OCI-LY3 (cell line): ENCODE data around the gene TUB.

Experiments
- H2AFZ ChIP-seq: fragments of 200-600, 300-600 bp; shearing (Covaris generic); 2 replicates; pipeline ENCODE4 v1.6.0; 2014; ENCODE audit warnings: antibody characterized with exemption, low read depth, low read length
- H3K27ac ChIP-seq: fragments of 200-600, 300-600 bp; sonication (generic); 2 replicates; pipeline ENCODE4 v1.5.1; 2014; ENCODE audit warnings: mild to moderate bottlenecking, low read length, moderate library complexity, mixed read lengths
- H3K27me3 ChIP-seq: fragments of 200-600, 300-600 bp; sonication (generic); 2 replicates; pipeline ENCODE4 v1.6.1; 2014; ENCODE audit warnings: low read depth, low read length, mixed read lengths
- H3K36me3 ChIP-seq: fragments of 200-600, 300-600 bp; sonication (generic); replicated peaks from 2 replicates; pipeline ENCODE3; 2014; ENCODE audit warnings: low read depth, low read length, mixed read lengths
- H3K4me1 ChIP-seq: fragments of 300-600, 200-600 bp; sonication (generic); 2 replicates; pipeline ENCODE4 v1.6.1; 2014; ENCODE audit warnings: low read length, mixed read lengths
- H3K4me2 ChIP-seq: fragments of 200-600, 300-600 bp; sonication (generic); 2 replicates; pipeline ENCODE4 v1.6.1; 2014; ENCODE audit warnings: low read length, mixed read lengths
- H3K4me3 ChIP-seq: fragments of 300-600, 200-600 bp; sonication (generic); 2 replicates; pipeline ENCODE4 v1.5.1; 2014; ENCODE audit warnings: antibody characterized with exemption, mild to moderate bottlenecking, low read length, moderate library complexity
- H3K79me2 ChIP-seq: fragments of 300-600, 200-600 bp; shearing (Covaris generic); 2 replicates; pipeline ENCODE4 v1.6.1; 2014; ENCODE audit warnings: mild to moderate bottlenecking, low read length, mixed read lengths
- H3K9ac ChIP-seq: fragments of 300-600, 200-600 bp; shearing (Covaris generic); 2 replicates; pipeline ENCODE4 v1.6.0; 2014; ENCODE audit warnings: mild to moderate bottlenecking, low read length, moderate library complexity
- H3K9me3 ChIP-seq: fragments of 200-600, 300-600 bp; shearing (Covaris generic); 2 replicates; pipeline ENCODE4 v1.6.1; 2014; ENCODE audit warnings: low read length, mixed read lengths; ENCODE audit not compliant: insufficient read depth
- H4K20me1 ChIP-seq: fragments of 200-600, 300-600 bp; sonication (generic); 2 replicates; pipeline ENCODE4 v1.6.1; 2016; ENCODE audit warnings: low read length, mixed read lengths; ENCODE audit not compliant: insufficient read depth
- CTCF ChIP-seq: fragments of 200-600, 300-600 bp; sonication (generic); IDR thresholded peaks from 2 replicates; pipeline ENCODE4 v1.5.1; 2014; ENCODE audit warnings: antibody characterized with exemption, low read length, low read depth
- EZH2phosphoT487 ChIP-seq: fragments of 200-600 bp; shearing (Covaris generic); IDR thresholded peaks from 2 replicates; pipeline ENCODE4 v1.6.1; 2018; ENCODE audit warnings: antibody characterized with exemption, mixed run types, low read depth

TUB gene

GRCh38 chr11:8098879-8099278 lies 17.9 kb downstream of the TUB start:
- Histone ChIP-seq H2AFZ (no peak overlapping the region), H3K27me3 (no peaks in the 10 kb centered on the region; the same call in 1 of the 2 replicates), H3K36me3 (no peaks in the 10 kb centered on the region), H3K4me3 (no peak overlapping the region), H3K9ac (no peak overlapping the region), H4K20me1 (no peaks in the 10 kb centered on the region), H3K9me3 (no peaks in the 10 kb centered on the region), H3K4me1 (peaks cover 17% of the 10 kb centered on the region), H3K79me2 (no peaks in the 10 kb centered on the region), H3K27ac (no peak overlapping the region), H3K4me2 (no peak overlapping the region)
- no peak for TF ChIP-seq CTCF
- no peak for TF ChIP-seq EZH2phosphoT487

- Histone ChIP-seq H3K27me3 (peaks cover 3% of the 10 kb centered on the region; the same call in 1 of the 2 replicates), H2AFZ (no peak overlapping the region), H3K9ac (no peak overlapping the region), H3K79me2 (no peaks in the 10 kb centered on the region), H4K20me1 (no peaks in the 10 kb centered on the region), H3K36me3 (no peaks in the 10 kb centered on the region), H3K9me3 (no peaks in the 10 kb centered on the region), H3K4me3 (no peak overlapping the region), H3K4me2 (0 out of 2 replicates have a peak overlapping the region, but pooled peaks have one; percentile 15), H3K4me1 (peaks cover 17% of the 10 kb centered on the region), H3K27ac (no peak overlapping the region)
- TF ChIP-seq CTCF (peak; percentile 92), EZH2phosphoT487 (no peak)
Observed at GRCh38 chr11:8099291-8099899, 18.4 kb downstream of the TUB start.

- peaks cover 5% of the 10 kb centered on the region; the same call in 1 of the 2 replicates for H3K27me3 ChIP-seq
- H4K20me1 ChIP-seq: no peaks in the 10 kb centered on the region
- H3K4me3 ChIP-seq: no peak overlapping the region
- no peak overlapping the region for H3K4me2 ChIP-seq
- no peak overlapping the region for H2AFZ ChIP-seq
- no peak overlapping the region for H3K9ac ChIP-seq
- no peaks in the 10 kb centered on the region for H3K36me3 ChIP-seq
- TF ChIP-seq EZH2phosphoT487: no peak
- TF ChIP-seq CTCF: no peak
- H3K9me3 ChIP-seq: no peaks in the 10 kb centered on the region
- no peaks in the 10 kb centered on the region for H3K79me2 ChIP-seq
- peaks cover 17% of the 10 kb centered on the region for H3K4me1 ChIP-seq
- no peak overlapping the region for H3K27ac ChIP-seq
Observed at GRCh38 chr11:8100158-8100557, 19.1 kb downstream of the TUB start.

GRCh38 chr11:8100605-8101004 lies 19.6 kb downstream of the TUB start:
- no peak for TF ChIP-seq CTCF
- no peak for TF ChIP-seq EZH2phosphoT487
- Histone ChIP-seq H3K79me2 (no peaks in the 10 kb centered on the region), H3K4me3 (no peak overlapping the region), H3K9me3 (no peaks in the 10 kb centered on the region), H3K4me1 (peaks cover 17% of the 10 kb centered on the region), H3K9ac (no peak overlapping the region), H2AFZ (no peak overlapping the region), H3K27ac (no peak overlapping the region), H3K27me3 (peaks cover 10% of the 10 kb centered on the region), H4K20me1 (no peaks in the 10 kb centered on the region), H3K4me2 (no peak overlapping the region), H3K36me3 (no peaks in the 10 kb centered on the region)
